AG04449 (cell line): ENCODE results near the gene FOXP1.
"Not testable (repeated sequence)": the region's sequence is repeated elsewhere in the genome, so short reads cannot be mapped to it uniquely, and the experiment has no call there.

Source experiments
- CTCF ChIA-PET: fragments of 350-600 bp; formaldehyde crosslinking; extraction: SDS; loops from one replicate; lab custom pipeline; 2021; ENCODE audit warnings: antibody characterized with exemption; lab: Yijun Ruan, JAX
- POLR2A ChIA-PET: fragments of 400-600, 350-600 bp; formaldehyde crosslinking; extraction: SDS; loops from one replicate; lab custom pipeline; 2020; ENCODE audit warnings: antibody characterized with exemption, inconsistent platforms; lab: Yijun Ruan, JAX
- DNase-seq: peaks from one replicate; pipeline ENCODE4 v3.0.0-alpha.2; 2010; ENCODE audit warnings: low read depth, low spot score
- H3K4me3 ChIP-seq: 2 replicates; pipeline ENCODE4 v1.5.1; 2011; ENCODE audit warnings: low read depth, mild to moderate bottlenecking, control low read depth, low read length
- CTCF ChIP-seq: IDR thresholded peaks from one replicate; pipeline ENCODE4 v1.5.1; 2011; ENCODE audit warnings: mild to moderate bottlenecking, moderate library complexity, low read length, control low read depth, inconsistent platforms; ENCODE audit not compliant: insufficient read depth; ENCODE audit errors: missing control alignments

Gene FOXP1

GRCh38 chr3:71441925-71442651, 141.4 kb downstream of the FOXP1 start:
- no peak for DNase-seq
- ChIA-PET POLR2A (interaction anchor here (0.7 kb wide), 1 partner anchor 9 kb away, joined by 3 read pairs; no protein-coding TSS in a partner anchor), CTCF (interaction anchor here (0.6 to 1.0 kb wide), 2 partner anchors 142 to 571 kb away, joined by 3 read pairs; no protein-coding TSS in a partner anchor)
- H3K4me3 ChIP-seq, result no peak overlapping the region
- TF ChIP-seq CTCF, result no peak

- ChIA-PET CTCF (interaction anchor here (1.0 kb wide), 1 partner anchor 143 kb away, joined by 3 read pairs; no protein-coding TSS in a partner anchor), POLR2A (no interaction called here)
- no peak for DNase-seq
- no peak for TF ChIP-seq CTCF
- no peak overlapping the region for H3K4me3 ChIP-seq
Observed at GRCh38 chr3:71441217-71441924, 142.2 kb downstream of the FOXP1 start.

GRCh38 chr3:71438904-71439303, 144.6 kb downstream of the FOXP1 start:
- no peak overlapping the region for H3K4me3 ChIP-seq
- ChIA-PET CTCF (interaction anchor here (0.6 kb wide), 1 partner anchor 917 kb away, joined by 3 read pairs; no protein-coding TSS in a partner anchor), POLR2A (no interaction called here)
- DNase-seq, result no peak
- no peak for TF ChIP-seq CTCF

- H3K4me3 ChIP-seq, result no peak overlapping the region
- TF ChIP-seq CTCF, result no peak
- no peak for DNase-seq
- CTCF ChIA-PET, result interaction anchor here (0.6 kb wide), 2 partner anchors 129 to 916 kb away, joined by 3 to 4 read pairs; no protein-coding TSS in a partner anchor
- POLR2A ChIA-PET, result no interaction called here
Observed at GRCh38 chr3:71438071-71438685, 145.3 kb downstream of the FOXP1 start.

- TF ChIP-seq CTCF, result no peak
Observed at GRCh38 chr3:71436337-71436736, 147.2 kb downstream of the FOXP1 start.

GRCh38 chr3:71435836-71436235, 147.7 kb downstream of the FOXP1 start:
- H3K4me3 ChIP-seq, CTCF ChIA-PET, POLR2A ChIA-PET, DNase-seq: not testable (repeated sequence)

More at GRCh38 chr3:71436337-71436736, 147.2 kb downstream of the FOXP1 start:
- DNase-seq, result peak; percentile 71
- ChIA-PET CTCF (no interaction called here), POLR2A (no interaction called here)
- no peak overlapping the region for H3K4me3 ChIP-seq
